ENCODE measurements around the gene ZNF76.

The ZNF76 gene

GRCh38 chr6:35264550-35265274 is 5.2 kb downstream of the ZNF76 start:
- Histone ChIP-seq H3K36me3 (replicated peaks) (peaks cover 3% of the 10 kb centered on the region; the same call in 1 of the 2 replicates), H3K4me3 (no peak overlapping the region), H3K9me3 (no peaks in the 10 kb centered on the region), H3K27me3 (ENCODE audit: low read depth) (no peaks in the 10 kb centered on the region), H3K4me1 (peaks cover 5% of the 10 kb centered on the region; the same call in 1 of the 2 replicates)
- DNase-seq (ENCODE audit: low spot score in 2 of 2) = no peak
- in situ Hi-C loops (cut with MboI; ENCODE audit: low sequenced_read_pairs) = no loop called here

GRCh38 chr6:35265523-35265922 is 6.0 kb downstream of the ZNF76 start:
- Histone ChIP-seq H3K36me3 (replicated peaks) (peaks cover 3% of the 10 kb centered on the region; the same call in 1 of the 2 replicates), H3K27me3 (ENCODE audit: low read depth) (no peaks in the 10 kb centered on the region), H3K4me3 (no peak overlapping the region), H3K9me3 (no peaks in the 10 kb centered on the region), H3K4me1 (peaks cover 1% of the 10 kb centered on the region; the same call in 1 of the 2 replicates)
- in situ Hi-C loops (cut with MboI; ENCODE audit: low sequenced_read_pairs) = no loop called here
- DNase-seq (ENCODE audit: low spot score in 2 of 2) = no peak

DNA sequence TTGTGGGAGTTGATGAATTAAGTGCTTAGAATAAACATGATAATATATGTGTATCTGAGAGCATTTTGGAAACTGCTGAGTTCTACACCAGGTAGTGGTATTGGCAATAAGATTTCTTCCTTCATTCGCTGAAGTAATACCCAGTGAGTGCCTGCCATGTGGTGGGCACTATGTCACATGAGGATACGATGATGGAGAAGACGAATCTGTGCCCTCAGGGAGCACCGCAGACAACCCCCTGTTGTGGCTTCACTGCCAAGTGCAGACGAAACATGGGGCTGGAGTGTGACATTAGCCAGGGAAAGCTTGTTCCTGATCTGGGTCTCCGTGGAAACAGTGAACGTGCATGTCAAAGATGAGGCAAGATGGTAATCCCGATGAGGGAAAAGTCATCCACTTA is 7.9 kb downstream of the ZNF76 start:
- no peaks in the 10 kb centered on the region for H3K4me1 ChIP-seq
- in situ Hi-C loops (cut with MboI; ENCODE audit: low sequenced_read_pairs) = no loop called here
- no peak for DNase-seq (ENCODE audit: low spot score in 2 of 2)
- H3K4me3 ChIP-seq = no peak overlapping the region
- H3K36me3 ChIP-seq (replicated peaks) = peaks cover 3% of the 10 kb centered on the region; the same call in 1 of the 2 replicates
- no peaks in the 10 kb centered on the region for H3K9me3 ChIP-seq
- H3K27me3 ChIP-seq (ENCODE audit: low read depth) = no peaks in the 10 kb centered on the region

GRCh38 chr6:35267897-35268296 is 8.4 kb downstream of the ZNF76 start:
- Histone ChIP-seq H3K27me3 (ENCODE audit: low read depth) (no peaks in the 10 kb centered on the region), H3K36me3 (replicated peaks) (peaks cover 3% of the 10 kb centered on the region; the same call in 1 of the 2 replicates), H3K4me3 (no peak overlapping the region), H3K4me1 (no peaks in the 10 kb centered on the region), H3K9me3 (no peaks in the 10 kb centered on the region)
- DNase-seq (ENCODE audit: low spot score in 2 of 2) = no peak
- in situ Hi-C loops (cut with MboI; ENCODE audit: low sequenced_read_pairs) = no loop called here

- Histone ChIP-seq H3K4me3 (no peak overlapping the region), H3K27me3 (ENCODE audit: low read depth) (no peaks in the 10 kb centered on the region), H3K36me3 (replicated peaks) (peaks cover 3% of the 10 kb centered on the region; the same call in 1 of the 2 replicates), H3K9me3 (no peaks in the 10 kb centered on the region), H3K4me1 (no peaks in the 10 kb centered on the region)
- in situ Hi-C loops (cut with MboI; ENCODE audit: low sequenced_read_pairs) = no loop called here
- DNase-seq (ENCODE audit: low spot score in 2 of 2) = no peak
These were observed 12.5 kb downstream of the ZNF76 start for GRCh38 chr6:35272005-35272404.

- Histone ChIP-seq H3K36me3 (replicated peaks) (no peaks in the 10 kb centered on the region), H3K9me3 (no peaks in the 10 kb centered on the region), H3K4me1 (no peaks in the 10 kb centered on the region), H3K27me3 (ENCODE audit: low read depth) (no peaks in the 10 kb centered on the region), H3K4me3 (no peak overlapping the region)
- in situ Hi-C loops (cut with MboI; ENCODE audit: low sequenced_read_pairs) = no loop called here
- DNase-seq (ENCODE audit: low spot score in 2 of 2) = no peak
These were observed 14.5 kb downstream of the ZNF76 start for GRCh38 chr6:35273822-35274559.

- in situ Hi-C loops (cut with MboI; ENCODE audit: low sequenced_read_pairs) = no loop called here
- H3K4me3 ChIP-seq = no peak overlapping the region
- H3K9me3 ChIP-seq = no peaks in the 10 kb centered on the region
- H3K36me3 ChIP-seq (replicated peaks) = no peaks in the 10 kb centered on the region
- H3K27me3 ChIP-seq (ENCODE audit: low read depth) = no peaks in the 10 kb centered on the region
- no peaks in the 10 kb centered on the region for H3K4me1 ChIP-seq
- no peak for DNase-seq (ENCODE audit: low spot score in 2 of 2)
These were observed 16.3 kb downstream of the ZNF76 start for GRCh38 chr6:35275744-35276260.

- H3K27me3 ChIP-seq (ENCODE audit: low read depth) = no peaks in the 10 kb centered on the region
- in situ Hi-C loops (cut with MboI; ENCODE audit: low sequenced_read_pairs) = no loop called here
These were observed 19.2 kb downstream of the ZNF76 start for GRCh38 chr6:35278708-35279107.

DNA sequence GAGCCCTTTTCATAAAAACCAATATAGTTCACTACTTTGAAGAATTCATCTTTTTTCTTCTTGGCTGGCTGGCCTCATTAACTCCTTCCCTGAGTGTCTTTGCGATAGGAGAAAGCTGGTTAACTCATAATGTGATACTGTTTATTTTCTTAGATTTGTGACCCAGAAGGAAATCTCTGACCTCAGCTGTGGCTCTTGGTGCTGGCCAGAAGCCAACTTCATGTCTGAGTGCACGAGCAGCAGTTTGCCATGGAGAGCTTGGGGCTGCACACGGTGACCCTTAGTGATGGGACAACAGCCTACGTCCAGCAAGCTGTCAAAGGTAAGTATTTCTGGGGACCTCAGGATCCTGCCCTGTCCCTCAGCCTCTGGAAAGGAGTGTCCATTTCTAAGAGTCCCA is 21.4 kb downstream of the ZNF76 start:
- H3K36me3 ChIP-seq (replicated peaks) = peaks cover 21% of the 10 kb centered on the region

More at GRCh38 chr6:35278708-35279107, 19.2 kb downstream of the ZNF76 start:
- H3K36me3 ChIP-seq (replicated peaks) = peaks cover 15% of the 10 kb centered on the region
- no peak for DNase-seq (ENCODE audit: low spot score in 2 of 2)
- no peaks in the 10 kb centered on the region for H3K4me1 ChIP-seq
- no peak overlapping the region for H3K4me3 ChIP-seq
- H3K9me3 ChIP-seq = no peaks in the 10 kb centered on the region

DNA sequence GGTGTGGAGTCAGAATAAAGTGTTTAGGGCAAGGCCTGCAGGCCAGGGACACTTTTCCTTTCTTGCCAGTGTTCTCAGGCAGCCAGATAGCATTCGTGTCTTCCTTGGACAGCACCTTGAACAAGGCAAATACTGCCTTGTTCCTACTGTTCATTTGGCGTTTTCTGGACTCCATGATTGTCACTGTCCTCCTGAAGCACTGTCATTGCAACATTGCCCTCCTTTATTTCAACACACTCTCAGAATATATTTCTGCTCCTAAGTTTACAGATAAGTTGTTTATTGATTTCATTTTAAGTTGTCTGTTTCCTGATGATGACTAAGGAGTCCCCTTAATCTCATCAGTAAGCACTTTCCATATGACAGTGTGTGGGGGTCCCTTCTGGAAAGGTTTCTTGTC is 22.9 kb downstream of the ZNF76 start:
- Histone ChIP-seq H3K4me3 (no peak overlapping the region), H3K36me3 (replicated peaks) (peaks cover 34% of the 10 kb centered on the region), H3K4me1 (no peaks in the 10 kb centered on the region), H3K9me3 (no peaks in the 10 kb centered on the region), H3K27me3 (ENCODE audit: low read depth) (no peaks in the 10 kb centered on the region)
- DNase-seq (ENCODE audit: low spot score in 2 of 2) = no peak
- in situ Hi-C loops (cut with MboI; ENCODE audit: low sequenced_read_pairs) = no loop called here

More for the DNA sequence above, 21.4 kb downstream of the ZNF76 start:
- in situ Hi-C loops (cut with MboI; ENCODE audit: low sequenced_read_pairs) = no loop called here
- no peak for DNase-seq (ENCODE audit: low spot score in 2 of 2)
- Histone ChIP-seq H3K27me3 (ENCODE audit: low read depth) (no peaks in the 10 kb centered on the region), H3K4me3 (no peak overlapping the region), H3K9me3 (no peaks in the 10 kb centered on the region), H3K4me1 (no peaks in the 10 kb centered on the region)

DNA sequence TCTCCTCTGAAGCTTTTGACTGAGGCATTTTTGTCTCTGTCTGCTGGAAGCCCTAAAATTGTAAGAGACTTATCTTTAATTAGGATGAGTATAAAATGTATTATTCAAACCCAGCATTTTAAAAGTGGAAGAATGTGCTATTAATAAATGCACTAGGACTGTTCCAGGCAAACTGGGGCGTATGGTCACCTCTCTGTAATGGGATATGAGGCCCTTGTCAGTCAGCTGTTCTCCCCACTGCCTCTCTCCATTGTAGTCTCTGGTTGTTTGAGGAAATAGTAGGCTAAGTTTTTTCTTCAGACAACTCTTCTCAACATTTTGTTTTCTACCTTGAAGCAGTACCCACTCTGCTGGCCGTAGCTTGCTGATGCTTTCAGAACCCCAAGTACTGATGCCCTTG is 23.8 kb downstream of the ZNF76 start:
- H3K36me3 ChIP-seq (replicated peaks) = peaks cover 43% of the 10 kb centered on the region
- no peak overlapping the region for H3K4me3 ChIP-seq
- H3K9me3 ChIP-seq = no peaks in the 10 kb centered on the region
- H3K4me1 ChIP-seq = no peaks in the 10 kb centered on the region
- in situ Hi-C loops (cut with MboI; ENCODE audit: low sequenced_read_pairs) = no loop called here
- no peaks in the 10 kb centered on the region for H3K27me3 ChIP-seq (ENCODE audit: low read depth)
- DNase-seq (ENCODE audit: low spot score in 2 of 2) = no peak

GRCh38 chr6:35287671-35288396 is 28.3 kb downstream of the ZNF76 start:
- in situ Hi-C loops (cut with MboI; ENCODE audit: low sequenced_read_pairs) = no loop called here
- DNase-seq (ENCODE audit: low spot score in 2 of 2) = no peak

DNA sequence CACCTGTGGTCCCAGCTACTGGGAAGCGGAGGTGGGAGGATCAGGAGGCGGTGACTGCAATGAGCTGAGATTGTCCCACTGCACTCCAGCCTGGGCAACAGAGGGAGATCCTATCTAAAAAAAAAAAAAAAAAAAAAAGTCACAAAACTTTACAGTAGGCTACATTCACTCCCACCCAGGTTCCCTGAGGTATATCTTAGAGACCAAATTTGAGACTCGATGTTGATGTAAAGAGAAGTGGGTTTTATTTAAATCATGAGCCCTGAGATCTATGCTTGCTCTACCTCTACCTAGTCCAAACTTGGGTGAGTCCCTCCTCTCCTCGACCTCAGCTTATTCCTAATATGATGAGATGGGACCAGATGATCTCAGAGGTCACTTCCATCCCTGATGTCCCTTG is 29.3 kb downstream of the ZNF76 start:
- Histone ChIP-seq H3K27me3 (ENCODE audit: low read depth) (no peaks in the 10 kb centered on the region), H3K9me3 (no peaks in the 10 kb centered on the region), H3K36me3 (replicated peaks) (peaks cover 61% of the 10 kb centered on the region), H3K4me1 (no peaks in the 10 kb centered on the region), H3K4me3 (no peak overlapping the region)
- in situ Hi-C loops (cut with MboI; ENCODE audit: low sequenced_read_pairs) = no loop called here
- no peak for DNase-seq (ENCODE audit: low spot score in 2 of 2)

More at GRCh38 chr6:35287671-35288396, 28.3 kb downstream of the ZNF76 start:
- Histone ChIP-seq H3K4me1 (no peaks in the 10 kb centered on the region), H3K9me3 (no peaks in the 10 kb centered on the region), H3K4me3 (no peak overlapping the region), H3K36me3 (replicated peaks) (peaks cover 62% of the 10 kb centered on the region), H3K27me3 (ENCODE audit: low read depth) (no peaks in the 10 kb centered on the region)

All from HAP-1 (cell line).